Measurements from ENCODE around the gene SLC12A3. TPM values are rescaled to one million over a fixed set of nuclear protein-coding genes. Genes with fewer than 3 reads are reported as not detected.
A peak's percentile ranks its signal among the peaks of the same experiment; 100 is the strongest.

SLC12A3 gene
- total RNA-seq, 4 donors from 2014 or later, result not detected

DNA sequence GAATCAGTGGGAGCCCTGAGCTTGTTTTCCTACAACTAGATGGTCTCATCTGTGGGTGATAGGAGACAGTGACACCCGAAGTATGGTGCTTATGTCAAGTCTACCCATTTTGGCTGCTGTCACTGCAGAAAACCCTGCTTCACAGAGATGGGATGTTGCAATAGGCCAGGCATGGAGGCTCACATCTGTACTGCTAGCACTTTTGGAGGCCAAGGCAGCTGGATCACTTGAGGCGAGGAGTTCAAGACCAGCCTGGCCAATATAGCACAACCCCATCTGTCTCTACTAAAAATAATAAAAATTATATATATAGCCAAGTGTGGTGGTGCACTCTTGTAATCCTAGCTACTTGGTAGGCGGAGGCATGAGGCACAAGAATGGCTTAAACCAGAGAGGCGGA, 64.6 kb downstream of the SLC12A3 start:
- WGBS, 2 donors, result 96 to 100% methylated on average over 4 of the region's 4 CpGs
- H3K9me3 ChIP-seq, result no peaks in the 10 kb centered on the region
- no peaks in the 10 kb centered on the region for H3K36me3 ChIP-seq
- H3K27ac ChIP-seq, result no peak overlapping the region
- no peak overlapping the region for H3K4me3 ChIP-seq
- no peak for TF ChIP-seq EP300 (IDR thresholded peaks at IDR 0.05)
- TF ChIP-seq, protein P1, sequence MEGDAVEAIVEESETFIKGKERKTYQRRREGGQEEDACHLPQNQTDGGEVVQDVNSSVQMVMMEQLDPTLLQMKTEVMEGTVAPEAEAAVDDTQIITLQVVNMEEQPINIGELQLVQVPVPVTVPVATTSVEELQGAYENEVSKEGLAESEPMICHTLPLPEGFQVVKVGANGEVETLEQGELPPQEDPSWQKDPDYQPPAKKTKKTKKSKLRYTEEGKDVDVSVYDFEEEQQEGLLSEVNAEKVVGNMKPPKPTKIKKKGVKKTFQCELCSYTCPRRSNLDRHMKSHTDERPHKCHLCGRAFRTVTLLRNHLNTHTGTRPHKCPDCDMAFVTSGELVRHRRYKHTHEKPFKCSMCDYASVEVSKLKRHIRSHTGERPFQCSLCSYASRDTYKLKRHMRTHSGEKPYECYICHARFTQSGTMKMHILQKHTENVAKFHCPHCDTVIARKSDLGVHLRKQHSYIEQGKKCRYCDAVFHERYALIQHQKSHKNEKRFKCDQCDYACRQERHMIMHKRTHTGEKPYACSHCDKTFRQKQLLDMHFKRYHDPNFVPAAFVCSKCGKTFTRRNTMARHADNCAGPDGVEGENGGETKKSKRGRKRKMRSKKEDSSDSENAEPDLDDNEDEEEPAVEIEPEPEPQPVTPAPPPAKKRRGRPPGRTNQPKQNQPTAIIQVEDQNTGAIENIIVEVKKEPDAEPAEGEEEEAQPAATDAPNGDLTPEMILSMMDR (IDR thresholded peaks at IDR 0.05), result no peak
- no peak for TF ChIP-seq POLR2A (IDR thresholded peaks at IDR 0.05)
- DNase-seq (ENCODE audit: low spot score in 2 of 2), result no peak
- no peaks in the 10 kb centered on the region for H3K27me3 ChIP-seq
- peaks cover 0 to 21% (median 11%) of the 10 kb centered on the region in 4 donors for H3K4me1 ChIP-seq

DNA sequence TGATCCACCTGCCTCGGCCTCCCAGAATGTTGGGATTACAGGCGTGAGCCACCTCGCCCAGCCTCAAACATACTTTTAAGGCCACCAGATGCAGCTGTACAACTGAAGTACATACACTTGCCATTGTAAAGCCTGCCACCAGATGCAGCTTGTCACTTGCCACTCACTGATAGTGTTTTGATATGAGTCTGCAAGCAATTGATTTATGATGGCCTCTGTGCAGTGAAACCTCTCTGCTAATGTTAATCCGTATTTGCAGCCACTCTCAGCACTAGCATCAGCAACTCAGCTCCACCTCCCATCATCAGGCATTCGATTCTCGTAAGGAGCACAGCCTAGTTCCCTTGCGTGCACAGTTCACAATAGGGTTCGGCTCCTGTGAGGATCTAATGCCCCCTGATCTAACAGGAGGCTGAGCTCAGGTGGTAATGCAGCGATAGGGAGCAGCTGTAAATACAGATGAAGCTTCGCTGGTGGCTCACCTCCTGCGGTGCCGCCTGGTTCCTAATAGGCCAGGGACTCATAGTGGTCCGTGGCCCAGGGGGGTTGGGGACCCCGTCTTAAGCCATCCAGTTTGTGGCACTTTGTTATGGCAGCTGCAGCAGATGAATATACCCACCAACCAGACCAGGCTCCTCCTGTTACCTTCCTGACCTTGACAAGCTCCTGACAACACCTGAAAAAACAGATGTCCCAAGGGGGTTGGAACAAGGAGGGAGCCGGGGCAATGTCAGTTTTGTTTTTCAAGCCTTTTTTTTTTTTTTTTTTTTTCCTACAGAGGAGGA, 65.7 kb downstream of the SLC12A3 start:
- peak overlapping the region; percentile 92 to 100 (median 96) for H3K27ac ChIP-seq

DNA sequence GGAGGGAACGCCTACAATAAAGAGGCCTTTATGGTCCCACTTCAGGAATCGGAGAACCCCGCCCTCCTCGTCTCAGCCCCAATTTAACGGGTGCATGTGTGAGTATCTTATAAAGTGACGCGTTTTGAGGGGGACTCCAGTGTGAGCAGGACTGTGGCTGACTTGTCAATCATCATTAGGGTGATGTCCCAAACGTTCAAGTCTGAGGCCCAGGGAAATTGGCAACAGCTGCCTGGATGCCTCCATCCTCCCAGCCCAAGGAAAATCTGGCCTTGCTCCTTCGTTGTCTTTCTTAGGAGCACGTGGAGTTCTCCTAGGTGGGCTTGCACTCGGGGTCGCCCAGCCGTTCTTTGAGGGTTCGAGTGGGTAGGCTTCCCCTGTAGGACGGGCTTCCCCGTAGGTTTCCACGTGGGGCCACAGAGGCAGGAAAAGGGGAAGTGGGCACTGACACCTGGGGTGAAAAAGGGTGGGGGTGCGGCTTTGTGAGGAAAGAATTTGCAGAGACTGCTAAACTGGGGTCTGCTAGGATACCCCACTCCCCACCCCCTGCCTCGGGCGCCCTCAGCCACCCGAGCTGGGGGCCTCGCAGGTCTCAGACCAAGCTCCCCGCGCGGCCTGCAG, 66.4 kb downstream of the SLC12A3 start:
- Histone ChIP-seq H3K27ac (peak overlapping the region; percentile 92 to 100 (median 96)), H3K4me3 (peak overlapping the region; percentile 33 to 100 (median 92)), H3K27me3 (no peaks in the 10 kb centered on the region), H3K36me3 (peaks cover under 1 to 12% (median 2%) of the 10 kb centered on the region in 3 donors), H3K9me3 (no peaks in the 10 kb centered on the region), H3K4me1 (peaks cover 0 to 38% (median 28%) of the 10 kb centered on the region in 4 donors)
- TF ChIP-seq EP300 (IDR thresholded peaks at IDR 0.05) (no peak), POLR2A (IDR thresholded peaks at IDR 0.05) (no peak)
- TF ChIP-seq, protein P1 (IDR thresholded peaks at IDR 0.05), result no peak
- peak in 1 of 2 donors; percentile 36 for DNase-seq (ENCODE audit: low spot score in 2 of 2)
- 10 to 13% methylated on average over 18 to 22 of the region's 25 CpGs for WGBS, 2 donors

More for the DNA sequence above, 65.7 kb downstream of the SLC12A3 start:
- peaks cover 0 to 7% (median 0%) of the 10 kb centered on the region in 3 donors for H3K36me3 ChIP-seq
- 64 to 67% methylated on average over 14 to 15 of the region's 15 CpGs for WGBS, 2 donors
- no peak for DNase-seq (ENCODE audit: low spot score in 2 of 2)
- peaks cover 0 to 31% (median 22%) of the 10 kb centered on the region in 4 donors for H3K4me1 ChIP-seq
- TF ChIP-seq EP300 (IDR thresholded peaks at IDR 0.05) (no peak), POLR2A (IDR thresholded peaks at IDR 0.05) (no peak)
- TF ChIP-seq, protein P1 (IDR thresholded peaks at IDR 0.05), result no peak
- H3K9me3 ChIP-seq, result no peaks in the 10 kb centered on the region
- no peaks in the 10 kb centered on the region for H3K27me3 ChIP-seq
- no peak overlapping the region for H3K4me3 ChIP-seq

- TF ChIP-seq EP300 (IDR thresholded peaks at IDR 0.05) (peak; percentile 89 to 99), POLR2A (IDR thresholded peaks at IDR 0.05) (peak; percentile 95 to 98)
- TF ChIP-seq, protein P1 (IDR thresholded peaks at IDR 0.05), result peak in 2 of 5 experiments; percentile 21 to 46
- Histone ChIP-seq H3K9me3 (no peaks in the 10 kb centered on the region), H3K36me3 (peaks cover 2 to 20% (median 7%) of the 10 kb centered on the region in 3 donors), H3K27me3 (no peaks in the 10 kb centered on the region), H3K4me3 (peak within 1 kb of the TSS; percentile 89 to 100 (median 97)), H3K27ac (peak within 1 kb of the TSS; percentile 95 to 100 (median 98)), H3K4me1 (peaks cover 0 to 45% (median 34%) of the 10 kb centered on the region in 4 donors)
- peak; percentile 95 to 96 for DNase-seq (ENCODE audit: low spot score in 2 of 2)
- WGBS, 2 donors, result 0% methylated on average over 14 to 27 of the region's 83 CpGs
These were observed 67.1 kb downstream of the SLC12A3 start, which contains the start of gene HERPUD1 for GRCh38 chr16:56931892-56932720. HERPUD1 (plus strand) TSS chr16:56932142; CDS start chr16:56932245, 103 bp downstream.
